Measurements from ENCODE around the gene DDX31.
"Not testable (repeated sequence)": the region's sequence is repeated elsewhere in the genome, so short reads cannot be mapped to it uniquely, and the experiment has no call there.

The DDX31 gene

GRCh38 chr9:132577119-132577518, 92.7 kb downstream of the DDX31 start:
- Histone ChIP-seq H3K4me3 (ENCODE audit: low read length) (no peak overlapping the region), H3K4me1 (ENCODE audit: insufficient read depth, low read length) (peaks cover 12% of the 10 kb centered on the region), H3K9me3 (ENCODE audit: insufficient read depth, low read depth, low read length) (no peaks in the 10 kb centered on the region), H3K27ac (ENCODE audit: low read depth, low read length) (no peak overlapping the region), H3K9ac (ENCODE audit: low read depth, low read length) (no peak overlapping the region), H3K27me3 (ENCODE audit: insufficient read depth, low read length) (peaks cover 70% of the 10 kb centered on the region), H3K36me3 (ENCODE audit: insufficient read depth, low read length) (no peaks in the 10 kb centered on the region)

- Histone ChIP-seq H3K27ac (ENCODE audit: low read depth, low read length) (no peak overlapping the region), H3K4me1 (ENCODE audit: insufficient read depth, low read length) (peaks cover 12% of the 10 kb centered on the region), H3K36me3 (ENCODE audit: insufficient read depth, low read length) (no peaks in the 10 kb centered on the region), H3K4me3 (ENCODE audit: low read length) (no peak overlapping the region), H3K27me3 (ENCODE audit: insufficient read depth, low read length) (peaks cover 57% of the 10 kb centered on the region), H3K9me3 (ENCODE audit: insufficient read depth, low read depth, low read length) (no peaks in the 10 kb centered on the region), H3K9ac (ENCODE audit: low read depth, low read length) (no peak overlapping the region)
- 86% methylated on average over 5 of the region's 5 CpGs for WGBS
Measured at GRCh38 chr9:132575811-132576210, 94.0 kb downstream of the DDX31 start.

GRCh38 chr9:132575005-132575609, 94.7 kb downstream of the DDX31 start:
- no peaks in the 10 kb centered on the region for H3K9me3 ChIP-seq (ENCODE audit: insufficient read depth, low read depth, low read length)
- H3K9ac ChIP-seq (ENCODE audit: low read depth, low read length), result no peak overlapping the region
- no peaks in the 10 kb centered on the region for H3K36me3 ChIP-seq (ENCODE audit: insufficient read depth, low read length)
- WGBS, result 19% methylated on average over 16 of the region's 16 CpGs
- peaks cover 50% of the 10 kb centered on the region for H3K27me3 ChIP-seq (ENCODE audit: insufficient read depth, low read length)
- H3K4me1 ChIP-seq (ENCODE audit: insufficient read depth, low read length), result peaks cover 12% of the 10 kb centered on the region
- H3K27ac ChIP-seq (ENCODE audit: low read depth, low read length), result no peak overlapping the region
- H3K4me3 ChIP-seq (ENCODE audit: low read length), result no peak overlapping the region

GRCh38 chr9:132572921-132573320, 96.9 kb downstream of the DDX31 start:
- Histone ChIP-seq H3K27me3 (ENCODE audit: insufficient read depth, low read length) (peaks cover 28% of the 10 kb centered on the region), H3K9me3 (ENCODE audit: insufficient read depth, low read depth, low read length) (no peaks in the 10 kb centered on the region), H3K9ac (ENCODE audit: low read depth, low read length) (no peak overlapping the region), H3K36me3 (ENCODE audit: insufficient read depth, low read length) (no peaks in the 10 kb centered on the region), H3K4me3 (ENCODE audit: low read length) (no peak overlapping the region), H3K4me1 (ENCODE audit: insufficient read depth, low read length) (peaks cover 4% of the 10 kb centered on the region; the same call in 1 of the 2 replicates), H3K27ac (ENCODE audit: low read depth, low read length) (no peak overlapping the region)
- 52% methylated on average over 8 of the region's 8 CpGs for WGBS

GRCh38 chr9:132571806-132572600, 97.8 kb downstream of the DDX31 start:
- peaks cover 4% of the 10 kb centered on the region; the same call in 1 of the 2 replicates for H3K4me1 ChIP-seq (ENCODE audit: insufficient read depth, low read length)
- H3K36me3 ChIP-seq (ENCODE audit: insufficient read depth, low read length), result no peaks in the 10 kb centered on the region
- no peak overlapping the region for H3K9ac ChIP-seq (ENCODE audit: low read depth, low read length)
- no peak overlapping the region for H3K27ac ChIP-seq (ENCODE audit: low read depth, low read length)
- H3K9me3 ChIP-seq (ENCODE audit: insufficient read depth, low read depth, low read length), result no peaks in the 10 kb centered on the region
- H3K4me3 ChIP-seq (ENCODE audit: low read length), result no peak overlapping the region
- 86% methylated on average over 15 of the region's 15 CpGs for WGBS
- H3K27me3 ChIP-seq (ENCODE audit: insufficient read depth, low read length), result peaks cover 19% of the 10 kb centered on the region

- 100% methylated on average over 1 of the region's 2 CpGs for WGBS
- not testable (repeated sequence) for H3K27me3 ChIP-seq (ENCODE audit: insufficient read depth, low read length); H3K27ac ChIP-seq (ENCODE audit: low read depth, low read length); H3K4me3 ChIP-seq (ENCODE audit: low read length); H3K4me1 ChIP-seq (ENCODE audit: insufficient read depth, low read length); H3K9ac ChIP-seq (ENCODE audit: low read depth, low read length); H3K9me3 ChIP-seq (ENCODE audit: insufficient read depth, low read depth, low read length); H3K36me3 ChIP-seq (ENCODE audit: insufficient read depth, low read length)
Measured at GRCh38 chr9:132568787-132569186, 101.0 kb downstream of the DDX31 start.

GRCh38 chr9:132564526-132564925, 105.3 kb downstream of the DDX31 start:
- Histone ChIP-seq H3K4me3 (ENCODE audit: low read length) (no peak overlapping the region), H3K27me3 (ENCODE audit: insufficient read depth, low read length) (no peaks in the 10 kb centered on the region), H3K27ac (ENCODE audit: low read depth, low read length) (no peak overlapping the region), H3K9ac (ENCODE audit: low read depth, low read length) (no peak overlapping the region), H3K4me1 (ENCODE audit: insufficient read depth, low read length) (peaks cover 5% of the 10 kb centered on the region; the same call in 1 of the 2 replicates), H3K9me3 (ENCODE audit: insufficient read depth, low read depth, low read length) (peaks cover 4% of the 10 kb centered on the region; the same call in 1 of the 2 replicates), H3K36me3 (ENCODE audit: insufficient read depth, low read length) (no peaks in the 10 kb centered on the region)
- WGBS, result 75% methylated on average over 6 of the region's 6 CpGs

- H3K27ac ChIP-seq (ENCODE audit: low read depth, low read length), result no peak overlapping the region
- H3K9me3 ChIP-seq (ENCODE audit: insufficient read depth, low read depth, low read length), result peaks cover 5% of the 10 kb centered on the region; the same call in 1 of the 2 replicates
- no peak overlapping the region for H3K4me3 ChIP-seq (ENCODE audit: low read length)
- 88% methylated on average over 4 of the region's 4 CpGs for WGBS
- H3K4me1 ChIP-seq (ENCODE audit: insufficient read depth, low read length), result peaks cover 5% of the 10 kb centered on the region; the same call in 1 of the 2 replicates
- H3K36me3 ChIP-seq (ENCODE audit: insufficient read depth, low read length), result no peaks in the 10 kb centered on the region
- H3K9ac ChIP-seq (ENCODE audit: low read depth, low read length), result no peak overlapping the region
- no peaks in the 10 kb centered on the region for H3K27me3 ChIP-seq (ENCODE audit: insufficient read depth, low read length)
Measured at GRCh38 chr9:132562306-132562573, 107.5 kb downstream of the DDX31 start.

- H3K36me3 ChIP-seq (ENCODE audit: insufficient read depth, low read length), result no peaks in the 10 kb centered on the region
- no peak overlapping the region for H3K9ac ChIP-seq (ENCODE audit: low read depth, low read length)
- peaks cover 5% of the 10 kb centered on the region; the same call in 1 of the 2 replicates for H3K9me3 ChIP-seq (ENCODE audit: insufficient read depth, low read depth, low read length)
- no peak overlapping the region for H3K4me3 ChIP-seq (ENCODE audit: low read length)
- no peak overlapping the region for H3K27ac ChIP-seq (ENCODE audit: low read depth, low read length)
- H3K4me1 ChIP-seq (ENCODE audit: insufficient read depth, low read length), result peaks cover 10% of the 10 kb centered on the region
- no peaks in the 10 kb centered on the region for H3K27me3 ChIP-seq (ENCODE audit: insufficient read depth, low read length)
- 68% methylated on average over 14 of the region's 14 CpGs for WGBS
Measured at GRCh38 chr9:132560616-132561202, 109.1 kb downstream of the DDX31 start.

- H3K4me3 ChIP-seq (ENCODE audit: low read length), result no peak overlapping the region
- no peaks in the 10 kb centered on the region for H3K36me3 ChIP-seq (ENCODE audit: insufficient read depth, low read length)
- H3K9me3 ChIP-seq (ENCODE audit: insufficient read depth, low read depth, low read length), result peaks cover 5% of the 10 kb centered on the region; the same call in 1 of the 2 replicates
- no peaks in the 10 kb centered on the region for H3K27me3 ChIP-seq (ENCODE audit: insufficient read depth, low read length)
- 100% methylated on average over 2 of the region's 2 CpGs for WGBS
- no peak overlapping the region for H3K9ac ChIP-seq (ENCODE audit: low read depth, low read length)
- H3K27ac ChIP-seq (ENCODE audit: low read depth, low read length), result no peak overlapping the region
- peaks cover 11% of the 10 kb centered on the region for H3K4me1 ChIP-seq (ENCODE audit: insufficient read depth, low read length)
Measured at GRCh38 chr9:132559711-132560110, 110.1 kb downstream of the DDX31 start.

- H3K9me3 ChIP-seq (ENCODE audit: insufficient read depth, low read depth, low read length), result peaks cover 5% of the 10 kb centered on the region; the same call in 1 of the 2 replicates
- no peak overlapping the region for H3K4me3 ChIP-seq (ENCODE audit: low read length)
- H3K4me1 ChIP-seq (ENCODE audit: insufficient read depth, low read length), result peaks cover 6% of the 10 kb centered on the region; the same call in 1 of the 2 replicates
- WGBS, result 93% methylated on average over 15 of the region's 15 CpGs
- no peak overlapping the region for H3K9ac ChIP-seq (ENCODE audit: low read depth, low read length)
- H3K27ac ChIP-seq (ENCODE audit: low read depth, low read length), result no peak overlapping the region
- H3K36me3 ChIP-seq (ENCODE audit: insufficient read depth, low read length), result no peaks in the 10 kb centered on the region
- H3K27me3 ChIP-seq (ENCODE audit: insufficient read depth, low read length), result no peaks in the 10 kb centered on the region
Measured at GRCh38 chr9:132557159-132557558, 112.6 kb downstream of the DDX31 start.
